H54 (cell line): Measurements from ENCODE around the gene FMOD.

Experiments used
- DNase-seq: peaks from one replicate; pipeline ENCODE4 v3.0.0; 2011; ENCODE audit warnings: low spot score, mixed read lengths; ENCODE audit not compliant: insufficient read length
- FAIRE-seq: peaks from 3 replicates; lab custom pipeline; 2011; peaks lifted over from hg19 to GRCh38; lab: Jason Lieb, UNC
- POLR2A ChIP-seq: IDR thresholded peaks from 2 replicates; pipeline ENCODE4 v1.6.1; 2011; ENCODE audit warnings: low read depth, mild to moderate bottlenecking, low read length

The FMOD gene

GRCh38 chr1:203369666-203370065 is 18.7 kb upstream of the FMOD start:
- no peak for DNase-seq
- TF ChIP-seq POLR2A, result no peak
- FAIRE-seq, result no peak

- DNase-seq, result no peak
- no peak for FAIRE-seq
- TF ChIP-seq POLR2A, result no peak
These were observed 17.9 kb upstream of the FMOD start for GRCh38 chr1:203368624-203369451.

GRCh38 chr1:203367057-203367456 is 16.1 kb upstream of the FMOD start:
- no peak for DNase-seq
- FAIRE-seq, result no peak
- no peak for TF ChIP-seq POLR2A

GRCh38 chr1:203366476-203366875 is 15.6 kb upstream of the FMOD start:
- TF ChIP-seq POLR2A, result no peak

GRCh38 chr1:203364806-203365205 is 13.9 kb upstream of the FMOD start:
- TF ChIP-seq POLR2A, result no peak
- no peak for FAIRE-seq

More at GRCh38 chr1:203366476-203366875, 15.6 kb upstream of the FMOD start:
- FAIRE-seq (no peak), DNase-seq (no peak)

GRCh38 chr1:203364094-203364801 is 13.3 kb upstream of the FMOD start:
- DNase-seq (no peak), FAIRE-seq (no peak)
- TF ChIP-seq POLR2A, result no peak

More at GRCh38 chr1:203364806-203365205, 13.9 kb upstream of the FMOD start:
- no peak for DNase-seq

GRCh38 chr1:203362720-203363025 is 11.8 kb upstream of the FMOD start:
- TF ChIP-seq POLR2A, result no peak
- FAIRE-seq (no peak), DNase-seq (no peak)

- DNase-seq, result peak; percentile 71
- FAIRE-seq, result no peak
- no peak for TF ChIP-seq POLR2A
These were observed 11.2 kb upstream of the FMOD start for GRCh38 chr1:203361945-203362719.

GRCh38 chr1:203360547-203361185 is 9.7 kb upstream of the FMOD start:
- no peak for FAIRE-seq
- no peak for TF ChIP-seq POLR2A
- no peak for DNase-seq

GRCh38 chr1:203359010-203359571 is 8.2 kb upstream of the FMOD start:
- no peak for FAIRE-seq
- DNase-seq, result no peak
- TF ChIP-seq POLR2A, result no peak

GRCh38 chr1:203354246-203354645 is 3.3 kb upstream of the FMOD start:
- TF ChIP-seq POLR2A, result no peak

GRCh38 chr1:203353486-203353885 is 2.6 kb upstream of the FMOD start:
- DNase-seq (no peak), FAIRE-seq (no peak)
- TF ChIP-seq POLR2A, result no peak

More at GRCh38 chr1:203354246-203354645, 3.3 kb upstream of the FMOD start:
- FAIRE-seq, result no peak
- DNase-seq, result no peak
